Measurements from ENCODE around the gene ADIPOR2. TPM values are rescaled to one million over a fixed set of nuclear protein-coding genes. Genes with fewer than 3 reads are reported as not detected.

The ADIPOR2 gene
- total RNA-seq, 5 donors from 2014 or later (not counting 1 experiment from before 2014, with no cell fraction given) = 21.7 to 35.0 (median 33.4) TPM

- H3K9me3 Mint-ChIP-seq = no peaks in the 10 kb centered on the region
- Histone ChIP-seq H3K9me3 (no peaks in the 10 kb centered on the region), H3K27me3 (replicated peaks in 1 of 2; ENCODE audit: control insufficient read depth in 2 of 2, extremely low read depth in 1 of 2, insufficient read depth in 2 of 2, low read length in 1 of 2) (no peaks in the 10 kb centered on the region), H3K27ac (ENCODE audit: low read length) (peak overlapping the region; percentile 57), H3K4me3 (ENCODE audit: control insufficient read depth in 1 of 2, extremely low read depth in 1 of 2, low read length in 1 of 2) (no peak overlapping the region), H3K36me3 (ENCODE audit: control insufficient read depth in 2 of 2, extremely low read depth in 1 of 2, insufficient read depth in 1 of 2, low read length in 1 of 2) (peaks cover 6 to 16% of the 10 kb centered on the region in 2 donors), H3K4me1 (ENCODE audit: control insufficient read depth in 1 of 2, extremely low read depth in 1 of 2, insufficient read depth in 2 of 2, low read length in 2 of 2) (peaks cover 3 to 26% of the 10 kb centered on the region in 2 experiments)
- H3K36me3 Mint-ChIP-seq = peaks cover under 1% of the 10 kb centered on the region
- ChIA-PET POLR2A (interaction anchor here in 1 of 2 donors (1.0 to 1.1 kb wide), 2 partner anchors 138 to 142 kb away, joined by 3 to 4 read pairs; no protein-coding TSS in a partner anchor), CTCF (interaction anchor here (0.5 to 5.6 kb wide), 28 partner anchors 9 to 674 kb away, joined by 3 to 167 read pairs (median 4); partner anchors contain the start of gene ADIPOR2 (in 2 of the 2))
- peak; percentile 43 to 55 (median 52) for ATAC-seq (replicated peaks in 1 of 4)
- peak; percentile 41 to 84 (median 63) for DNase-seq
- peak overlapping the region in 1 of 3 donors; percentile 59 for H3K4me3 Mint-ChIP-seq
- no peaks in the 10 kb centered on the region for H3K27me3 Mint-ChIP-seq
- WGBS (ENCODE audit: insufficient coverage) = 6% methylated on average over 8 of the region's 10 CpGs
- peak overlapping the region; percentile 51 to 82 for H3K27ac Mint-ChIP-seq
- peaks cover 17 to 25% (median 23%) of the 10 kb centered on the region in 3 donors for H3K4me1 Mint-ChIP-seq
Observed at GRCh38 chr12:1791104-1791841, 100.4 kb downstream of the ADIPOR2 start.

- Mint-ChIP-seq H3K36me3 (no peaks in the 10 kb centered on the region), H3K27me3 (no peaks in the 10 kb centered on the region), H3K27ac (peak overlapping the region; percentile 61 to 82), H3K4me3 (no peak overlapping the region), H3K9me3 (no peaks in the 10 kb centered on the region), H3K4me1 (peaks cover 17 to 25% (median 23%) of the 10 kb centered on the region in 3 donors)
- CTCF ChIA-PET = interaction anchor here (1.2 to 5.6 kb wide), 8 partner anchors 132 to 675 kb away, joined by 3 to 167 read pairs (median 22); no protein-coding TSS in a partner anchor
- H3K9me3 ChIP-seq = no peaks in the 10 kb centered on the region
- no peak for ATAC-seq (replicated peaks in 1 of 4)
- POLR2A ChIA-PET = no interaction called here
- no peaks in the 10 kb centered on the region for H3K27me3 ChIP-seq (replicated peaks in 1 of 2; ENCODE audit: control insufficient read depth in 2 of 2, extremely low read depth in 1 of 2, insufficient read depth in 2 of 2, low read length in 1 of 2)
- WGBS (ENCODE audit: insufficient coverage) = 80% methylated on average over 1 of the region's 6 CpGs
- no peak for DNase-seq
- H3K4me3 ChIP-seq (ENCODE audit: control insufficient read depth in 1 of 2, extremely low read depth in 1 of 2, low read length in 1 of 2) = no peak overlapping the region
- peaks cover 3 to 37% of the 10 kb centered on the region in 2 experiments for H3K4me1 ChIP-seq (ENCODE audit: control insufficient read depth in 1 of 2, extremely low read depth in 1 of 2, insufficient read depth in 2 of 2, low read length in 2 of 2)
- H3K27ac ChIP-seq (ENCODE audit: low read length) = no peak overlapping the region
- peaks cover under 1 to 7% of the 10 kb centered on the region in 2 donors for H3K36me3 ChIP-seq (ENCODE audit: control insufficient read depth in 2 of 2, extremely low read depth in 1 of 2, insufficient read depth in 1 of 2, low read length in 1 of 2)
Observed at GRCh38 chr12:1792406-1792805, 101.5 kb downstream of the ADIPOR2 start.

DNA sequence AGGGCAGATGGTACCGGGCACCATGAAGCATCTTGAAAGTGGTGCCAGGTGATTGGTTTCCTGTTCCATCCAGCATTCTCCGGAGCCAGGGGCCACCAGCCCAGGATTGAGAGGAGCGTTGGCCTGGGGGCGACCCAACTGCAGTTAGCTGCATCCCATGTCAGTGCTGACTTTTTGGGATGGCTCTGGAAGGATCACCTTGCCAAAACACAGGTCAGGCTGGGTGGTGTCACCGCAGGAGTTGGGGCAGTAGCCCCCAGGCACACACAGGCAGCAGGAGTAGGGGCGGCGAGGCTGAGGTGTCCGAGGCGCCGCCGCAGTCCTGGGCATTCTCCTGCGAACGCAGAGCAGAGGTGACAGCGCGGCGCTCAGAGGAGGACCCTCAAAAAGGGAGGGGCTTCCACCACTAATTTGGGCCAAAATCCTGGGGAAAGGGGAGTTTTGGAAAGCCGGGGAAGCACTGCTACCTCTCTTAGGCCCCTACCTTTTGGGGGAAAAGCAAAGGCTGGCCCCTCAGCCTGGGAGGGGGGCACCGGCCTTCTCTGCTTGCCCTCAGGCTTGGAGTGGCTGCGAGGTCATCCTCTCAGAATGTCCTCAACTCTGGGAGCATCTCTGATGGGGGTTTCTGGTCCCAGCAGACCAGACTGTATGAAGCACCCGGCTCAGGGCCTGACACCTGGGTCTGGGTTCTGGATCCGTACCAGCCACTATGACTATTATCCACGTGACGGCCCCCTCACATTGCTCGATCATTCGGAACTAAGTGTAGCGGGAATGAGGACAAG, 102.7 kb downstream of the ADIPOR2 start:
- Histone ChIP-seq H3K9me3 (no peaks in the 10 kb centered on the region), H3K36me3 (ENCODE audit: control insufficient read depth in 2 of 2, extremely low read depth in 1 of 2, insufficient read depth in 1 of 2, low read length in 1 of 2) (no peaks in the 10 kb centered on the region), H3K27me3 (replicated peaks in 1 of 2; ENCODE audit: control insufficient read depth in 2 of 2, extremely low read depth in 1 of 2, insufficient read depth in 2 of 2, low read length in 1 of 2) (no peaks in the 10 kb centered on the region), H3K27ac (ENCODE audit: low read length) (no peak overlapping the region), H3K4me3 (ENCODE audit: control insufficient read depth in 1 of 2, extremely low read depth in 1 of 2, low read length in 1 of 2) (no peak overlapping the region), H3K4me1 (ENCODE audit: control insufficient read depth in 1 of 2, extremely low read depth in 1 of 2, insufficient read depth in 2 of 2, low read length in 2 of 2) (peaks cover 3 to 41% of the 10 kb centered on the region in 2 experiments)
- ChIA-PET CTCF (interaction anchor here (0.8 to 5.6 kb wide), 6 partner anchors 140 to 147 kb away, joined by 4 to 167 read pairs (median 48); no protein-coding TSS in a partner anchor), POLR2A (no interaction called here)
- no peaks in the 10 kb centered on the region for H3K27me3 Mint-ChIP-seq
- no peak overlapping the region for H3K4me3 Mint-ChIP-seq
- DNase-seq (no peak), ATAC-seq (replicated peaks in 1 of 4) (no peak)
- H3K9me3 Mint-ChIP-seq = no peaks in the 10 kb centered on the region
- no peaks in the 10 kb centered on the region for H3K36me3 Mint-ChIP-seq
- WGBS (ENCODE audit: insufficient coverage) = 93% methylated on average over 11 of the region's 26 CpGs
- no peak overlapping the region for H3K27ac Mint-ChIP-seq
- H3K4me1 Mint-ChIP-seq = peaks cover 17 to 25% (median 23%) of the 10 kb centered on the region in 3 donors

GRCh38 chr12:1794440-1795090, 103.7 kb downstream of the ADIPOR2 start:
- DNase-seq = no peak
- H3K36me3 Mint-ChIP-seq = no peaks in the 10 kb centered on the region
- no peaks in the 10 kb centered on the region for H3K36me3 ChIP-seq (ENCODE audit: control insufficient read depth in 2 of 2, extremely low read depth in 1 of 2, insufficient read depth in 1 of 2, low read length in 1 of 2)
- WGBS (ENCODE audit: insufficient coverage) = 95% methylated on average over 12 of the region's 15 CpGs
- H3K27ac Mint-ChIP-seq = peak overlapping the region in 1 of 2 donors; percentile 27
- CTCF ChIA-PET = interaction anchor here (0.7 to 2.7 kb wide), 4 partner anchors 141 to 146 kb away, joined by 3 to 36 read pairs (median 9); no protein-coding TSS in a partner anchor
- no peak overlapping the region for H3K4me3 ChIP-seq (ENCODE audit: control insufficient read depth in 1 of 2, extremely low read depth in 1 of 2, low read length in 1 of 2)
- no peaks in the 10 kb centered on the region for H3K9me3 Mint-ChIP-seq
- no peaks in the 10 kb centered on the region for H3K27me3 ChIP-seq (replicated peaks in 1 of 2; ENCODE audit: control insufficient read depth in 2 of 2, extremely low read depth in 1 of 2, insufficient read depth in 2 of 2, low read length in 1 of 2)
- POLR2A ChIA-PET = no interaction called here
- H3K27ac ChIP-seq (ENCODE audit: low read length) = no peak overlapping the region
- H3K4me1 ChIP-seq (ENCODE audit: control insufficient read depth in 1 of 2, extremely low read depth in 1 of 2, insufficient read depth in 2 of 2, low read length in 2 of 2) = peaks cover 3 to 41% of the 10 kb centered on the region in 2 experiments
- no peak overlapping the region for H3K4me3 Mint-ChIP-seq
- ATAC-seq (replicated peaks in 1 of 4) = no peak
- H3K4me1 Mint-ChIP-seq = peaks cover 17 to 25% (median 23%) of the 10 kb centered on the region in 3 donors
- H3K9me3 ChIP-seq = no peaks in the 10 kb centered on the region
- H3K27me3 Mint-ChIP-seq = no peaks in the 10 kb centered on the region

DNA sequence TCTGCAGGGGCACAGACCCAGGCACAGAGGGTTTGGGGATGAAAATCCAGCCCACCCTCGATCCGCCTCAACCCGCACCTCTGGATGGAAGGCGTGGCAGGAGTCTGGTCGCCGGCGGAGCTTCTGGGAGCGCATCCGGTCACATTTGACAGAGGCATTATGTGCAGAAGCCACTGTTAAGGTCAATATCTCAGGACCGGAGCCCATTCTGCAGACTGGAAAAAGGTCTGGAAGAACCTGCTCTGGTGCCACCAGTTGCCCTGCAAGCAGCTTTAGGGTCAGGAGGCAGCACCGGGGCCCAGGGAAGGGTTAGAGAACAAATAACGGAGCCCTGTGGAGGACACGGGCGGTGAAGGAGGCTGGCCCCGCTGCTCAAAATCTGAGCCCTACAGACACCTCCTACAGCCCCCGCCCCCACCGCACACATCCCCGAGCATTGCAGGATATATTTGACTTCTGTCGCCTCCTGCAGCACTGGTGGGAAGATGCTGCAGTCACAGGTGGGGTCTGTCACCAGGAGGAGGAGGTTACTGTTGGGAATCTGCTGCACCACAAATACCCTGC, 104.4 kb downstream of the ADIPOR2 start:
- CTCF ChIA-PET = interaction anchor here (1.0 to 2.7 kb wide), 3 partner anchors 142 to 145 kb away, joined by 4 to 36 read pairs (median 14); no protein-coding TSS in a partner anchor
- no peaks in the 10 kb centered on the region for H3K36me3 Mint-ChIP-seq
- Histone ChIP-seq H3K27ac (ENCODE audit: low read length) (no peak overlapping the region), H3K9me3 (no peaks in the 10 kb centered on the region), H3K36me3 (ENCODE audit: control insufficient read depth in 2 of 2, extremely low read depth in 1 of 2, insufficient read depth in 1 of 2, low read length in 1 of 2) (no peaks in the 10 kb centered on the region), H3K4me1 (ENCODE audit: control insufficient read depth in 1 of 2, extremely low read depth in 1 of 2, insufficient read depth in 2 of 2, low read length in 2 of 2) (peaks cover 3 to 40% of the 10 kb centered on the region in 2 experiments), H3K27me3 (replicated peaks in 1 of 2; ENCODE audit: control insufficient read depth in 2 of 2, extremely low read depth in 1 of 2, insufficient read depth in 2 of 2, low read length in 1 of 2) (no peaks in the 10 kb centered on the region), H3K4me3 (ENCODE audit: control insufficient read depth in 1 of 2, extremely low read depth in 1 of 2, low read length in 1 of 2) (no peak overlapping the region)
- H3K27me3 Mint-ChIP-seq = no peaks in the 10 kb centered on the region
- no peaks in the 10 kb centered on the region for H3K9me3 Mint-ChIP-seq
- 84% methylated on average over 13 of the region's 19 CpGs for WGBS (ENCODE audit: insufficient coverage)
- H3K4me3 Mint-ChIP-seq = peak overlapping the region in 2 of 3 donors; percentile 81 to 90
- POLR2A ChIA-PET = interaction anchor here in 1 of 2 donors (0.7 kb wide), 1 partner anchor 202 kb away, joined by 3 read pairs; no protein-coding TSS in a partner anchor
- H3K27ac Mint-ChIP-seq = peak overlapping the region; percentile 69 to 74
- ATAC-seq (replicated peaks in 1 of 4) = no peak
- peaks cover 17 to 23% (median 22%) of the 10 kb centered on the region in 3 donors for H3K4me1 Mint-ChIP-seq
- no peak for DNase-seq
